Nephron progenitor cell (in vitro differentiated cells): ENCODE data around the gene F2RL3.

Experiments
- DNase-seq: peaks from one replicate; pipeline ENCODE4 v3.0.0; 2021
- H3K27ac Mint-ChIP-seq: 2 replicates; pipeline ENCODE4 v1.8.0; 2021; ENCODE audit warnings: mild to moderate bottlenecking, moderate library complexity, mixed read lengths
- H3K27me3 Mint-ChIP-seq: 2 replicates; pipeline ENCODE4 v1.8.0; 2021; ENCODE audit warnings: mild to moderate bottlenecking, low read depth, mixed read lengths; ENCODE audit not compliant: poor library complexity
- H3K36me3 Mint-ChIP-seq: 2 replicates; pipeline ENCODE4 v1.8.0; 2021; ENCODE audit warnings: low read depth, mixed read lengths
- H3K4me1 Mint-ChIP-seq: 2 replicates; pipeline ENCODE4 v1.8.0; 2021; ENCODE audit warnings: mixed read lengths
- H3K4me3 Mint-ChIP-seq: 2 replicates; pipeline ENCODE4 v1.8.0; 2021; ENCODE audit warnings: mild to moderate bottlenecking, moderate library complexity, mixed read lengths
- H3K9me3 Mint-ChIP-seq: 2 replicates; pipeline ENCODE4 v1.8.0; 2021; ENCODE audit warnings: mild to moderate bottlenecking, moderate library complexity, mixed read lengths
- TF ChIP-seq, protein P1 (sequence below): fragments of 200-600 bp; sonication (generic); IDR thresholded peaks from 2 replicates; pipeline ENCODE4 v1.5.0; 2021; ENCODE audit warnings: antibody characterized with exemption

The F2RL3 gene

DNA sequence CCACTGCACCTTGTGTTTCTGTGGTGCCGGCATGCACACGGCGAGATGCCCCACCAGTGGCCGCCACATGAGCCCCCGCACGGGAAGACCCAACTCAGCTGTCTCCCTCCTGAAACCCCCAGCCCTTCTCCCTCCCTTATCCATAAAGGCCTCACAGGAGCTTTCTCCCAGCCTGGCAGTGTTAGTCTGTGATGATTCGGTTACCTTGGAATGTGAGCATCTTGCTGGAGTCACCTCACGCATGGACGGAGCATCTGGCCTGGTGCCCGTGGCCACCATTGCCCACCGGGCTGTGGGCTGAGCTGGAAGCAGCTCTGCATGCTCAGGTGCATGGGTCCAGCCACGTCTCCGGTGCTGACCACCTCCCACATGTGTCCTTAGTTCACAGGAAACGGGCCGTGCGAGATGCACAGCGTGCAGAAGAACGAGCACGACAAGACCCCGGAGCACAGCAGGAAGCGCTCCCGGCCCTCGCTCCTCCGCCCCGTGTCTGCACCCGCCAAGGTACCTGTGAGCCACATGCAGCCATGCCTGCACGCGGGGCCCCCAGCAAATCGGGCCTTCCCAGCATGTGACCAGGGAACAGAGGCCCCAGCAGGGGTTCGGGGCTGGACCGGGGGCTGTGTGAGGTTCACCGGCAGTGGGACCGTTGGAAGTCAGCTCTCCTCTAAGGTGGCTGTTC, 37.6 kb upstream of the F2RL3 start:
- peaks cover 70% of the 10 kb centered on the region for H3K36me3 Mint-ChIP-seq

DNA sequence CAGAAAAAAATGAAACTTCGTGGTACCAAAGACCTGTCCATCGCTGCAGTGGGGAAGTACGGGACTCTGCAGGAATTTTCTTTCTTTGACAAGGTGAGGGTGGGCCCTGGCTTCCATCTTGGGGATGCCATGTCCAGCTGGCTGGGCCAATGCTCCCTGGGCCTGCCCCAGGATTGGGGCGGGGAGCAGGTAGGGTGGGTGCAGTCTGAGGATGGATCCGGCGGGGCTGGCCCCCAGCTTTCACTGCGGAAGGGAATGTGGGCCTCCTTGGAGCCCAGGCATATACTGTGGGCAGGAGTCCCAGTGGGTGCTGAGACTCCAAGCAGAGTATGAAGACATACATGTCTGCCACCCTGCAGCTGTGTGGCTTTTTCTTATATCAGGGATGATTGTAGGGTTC, 35.7 kb upstream of the F2RL3 start:
- DNase-seq, result no peak
- H3K36me3 Mint-ChIP-seq, result peaks cover 62% of the 10 kb centered on the region
- H3K27me3 Mint-ChIP-seq, result no peaks in the 10 kb centered on the region
- no peaks in the 10 kb centered on the region for H3K9me3 Mint-ChIP-seq
- H3K4me1 Mint-ChIP-seq, result no peaks in the 10 kb centered on the region
- TF ChIP-seq, protein P1, sequence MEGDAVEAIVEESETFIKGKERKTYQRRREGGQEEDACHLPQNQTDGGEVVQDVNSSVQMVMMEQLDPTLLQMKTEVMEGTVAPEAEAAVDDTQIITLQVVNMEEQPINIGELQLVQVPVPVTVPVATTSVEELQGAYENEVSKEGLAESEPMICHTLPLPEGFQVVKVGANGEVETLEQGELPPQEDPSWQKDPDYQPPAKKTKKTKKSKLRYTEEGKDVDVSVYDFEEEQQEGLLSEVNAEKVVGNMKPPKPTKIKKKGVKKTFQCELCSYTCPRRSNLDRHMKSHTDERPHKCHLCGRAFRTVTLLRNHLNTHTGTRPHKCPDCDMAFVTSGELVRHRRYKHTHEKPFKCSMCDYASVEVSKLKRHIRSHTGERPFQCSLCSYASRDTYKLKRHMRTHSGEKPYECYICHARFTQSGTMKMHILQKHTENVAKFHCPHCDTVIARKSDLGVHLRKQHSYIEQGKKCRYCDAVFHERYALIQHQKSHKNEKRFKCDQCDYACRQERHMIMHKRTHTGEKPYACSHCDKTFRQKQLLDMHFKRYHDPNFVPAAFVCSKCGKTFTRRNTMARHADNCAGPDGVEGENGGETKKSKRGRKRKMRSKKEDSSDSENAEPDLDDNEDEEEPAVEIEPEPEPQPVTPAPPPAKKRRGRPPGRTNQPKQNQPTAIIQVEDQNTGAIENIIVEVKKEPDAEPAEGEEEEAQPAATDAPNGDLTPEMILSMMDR, result no peak
- no peak overlapping the region for H3K27ac Mint-ChIP-seq
- no peak overlapping the region for H3K4me3 Mint-ChIP-seq

More for the DNA sequence above, 37.6 kb upstream of the F2RL3 start:
- no peak for DNase-seq
- H3K27me3 Mint-ChIP-seq, result no peaks in the 10 kb centered on the region
- TF ChIP-seq, protein P1, result no peak
- H3K4me1 Mint-ChIP-seq, result no peaks in the 10 kb centered on the region
- H3K27ac Mint-ChIP-seq, result no peak overlapping the region
- no peaks in the 10 kb centered on the region for H3K9me3 Mint-ChIP-seq
- H3K4me3 Mint-ChIP-seq, result no peak overlapping the region

DNA sequence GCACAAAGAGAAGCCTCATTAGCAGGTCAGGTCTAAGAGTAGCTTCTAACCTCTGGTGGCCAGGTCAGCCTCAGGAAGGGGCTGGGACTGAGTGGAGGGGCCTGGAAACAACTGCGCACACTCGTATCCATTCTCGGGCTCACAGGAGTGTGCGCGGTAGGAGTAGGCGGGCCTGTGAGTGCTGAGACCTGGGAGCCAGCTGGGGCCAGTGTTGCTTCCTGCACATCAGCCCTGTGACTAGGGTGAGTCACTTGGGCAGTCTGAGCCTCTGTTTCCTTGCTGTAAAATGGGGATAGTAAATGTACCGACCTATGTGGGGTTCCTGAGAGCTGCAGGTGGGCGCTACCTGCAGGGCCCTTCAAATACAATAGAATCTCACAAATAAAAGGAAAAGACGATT, 32.7 kb upstream of the F2RL3 start:
- Mint-ChIP-seq H3K4me1 (peaks cover 8% of the 10 kb centered on the region), H3K4me3 (no peak overlapping the region), H3K27me3 (no peaks in the 10 kb centered on the region), H3K27ac (no peak overlapping the region), H3K36me3 (peaks cover 49% of the 10 kb centered on the region), H3K9me3 (no peaks in the 10 kb centered on the region)
- TF ChIP-seq, protein P1, result no peak
- no peak for DNase-seq

DNA sequence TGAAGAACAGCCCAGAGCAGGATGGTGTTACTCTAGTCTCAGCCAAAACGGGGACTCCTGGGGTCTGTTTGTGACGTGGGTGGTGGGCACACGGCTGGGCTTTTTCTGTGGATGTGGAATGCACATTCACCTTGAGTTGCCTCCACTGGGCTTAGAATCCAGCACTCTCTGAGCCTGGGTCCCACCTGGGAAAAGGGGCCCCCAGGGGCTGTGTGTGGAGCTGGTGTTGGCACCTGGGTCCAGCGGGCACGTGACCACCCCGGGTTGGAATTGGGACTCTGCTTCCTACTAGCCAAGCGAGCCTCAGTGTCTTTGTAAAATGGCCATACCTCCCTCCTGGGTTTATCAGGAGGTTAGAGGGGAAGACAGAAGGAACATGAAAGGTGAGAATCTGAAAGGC, 29.2 kb upstream of the F2RL3 start:
- Mint-ChIP-seq H3K27ac (peak overlapping the region; percentile 46), H3K36me3 (peaks cover 54% of the 10 kb centered on the region)

DNA sequence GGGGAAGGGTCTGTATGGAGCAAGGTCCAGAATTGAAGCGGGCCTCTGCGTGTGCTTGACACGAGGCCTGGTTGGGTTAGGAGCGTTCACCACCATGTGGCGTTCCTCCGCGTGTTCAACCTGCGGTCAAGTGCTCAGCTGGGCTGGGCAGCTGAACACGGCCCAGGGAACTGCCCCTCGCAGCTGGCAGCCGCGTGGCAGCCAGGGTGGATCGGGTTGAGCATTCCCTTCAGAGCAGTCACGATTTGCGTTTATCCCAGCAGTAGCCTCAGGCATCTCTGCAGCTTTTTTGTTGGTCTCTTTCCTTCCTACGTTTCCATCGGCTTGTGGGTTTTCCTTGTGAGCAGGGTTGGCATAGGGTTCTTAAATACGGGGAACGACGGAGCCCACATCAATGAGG, 28.7 kb upstream of the F2RL3 start:
- Mint-ChIP-seq H3K9me3 (no peaks in the 10 kb centered on the region), H3K4me3 (no peak overlapping the region), H3K27ac (peak overlapping the region; percentile 46), H3K36me3 (peaks cover 49% of the 10 kb centered on the region), H3K27me3 (no peaks in the 10 kb centered on the region), H3K4me1 (peaks cover 8% of the 10 kb centered on the region)
- TF ChIP-seq, protein P1, result no peak
- DNase-seq, result no peak

More for the DNA sequence above, 29.2 kb upstream of the F2RL3 start:
- TF ChIP-seq, protein P1, result no peak
- no peaks in the 10 kb centered on the region for H3K27me3 Mint-ChIP-seq
- DNase-seq, result no peak
- peaks cover 8% of the 10 kb centered on the region for H3K4me1 Mint-ChIP-seq
- no peaks in the 10 kb centered on the region for H3K9me3 Mint-ChIP-seq
- no peak overlapping the region for H3K4me3 Mint-ChIP-seq

DNA sequence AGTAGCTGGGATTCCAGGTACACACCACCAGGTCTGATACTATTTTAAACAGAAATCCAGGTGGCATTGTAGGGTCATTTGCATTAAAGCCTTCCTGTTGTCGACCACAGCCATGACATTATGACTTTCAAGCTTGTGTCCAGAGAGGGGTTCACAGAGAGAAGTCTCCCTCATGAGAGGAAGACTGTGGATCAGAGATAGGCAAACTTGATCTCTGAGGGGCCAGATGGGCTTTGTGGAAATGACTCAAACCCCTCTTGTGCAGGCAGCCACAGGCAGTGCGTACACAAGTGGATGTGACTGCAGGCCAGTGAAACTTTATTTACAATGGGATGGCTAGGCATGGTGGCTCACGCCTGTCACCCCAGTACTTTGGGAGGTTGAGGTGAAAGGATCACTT, 27.8 kb upstream of the F2RL3 start:
- TF ChIP-seq, protein P1, result no peak
- Mint-ChIP-seq H3K36me3 (peaks cover 55% of the 10 kb centered on the region), H3K4me1 (peaks cover 8% of the 10 kb centered on the region), H3K27ac (peak overlapping the region; percentile 29), H3K9me3 (no peaks in the 10 kb centered on the region), H3K4me3 (no peak overlapping the region), H3K27me3 (no peaks in the 10 kb centered on the region)
- DNase-seq, result no peak
